Retinal pigment epithelial cell (primary cell): ENCODE measurements around the gene PTPRN2.

Source experiments
- DNase-seq: peaks from one replicate; pipeline ENCODE4 v3.0.0-alpha.2; 2010; ENCODE audit warnings: low read depth
- H3K4me3 ChIP-seq: 2 replicates; pipeline ENCODE4 v1.5.1; 2011; ENCODE audit warnings: mild to moderate bottlenecking, low read length, control low read depth, moderate library complexity
- TF ChIP-seq, protein P1 (sequence below): conservative IDR thresholded peaks from 2 replicates; pipeline ENCODE4 v1.5.1; 2011; ENCODE audit warnings: low read depth, low read length, control low read depth, inconsistent platforms

The PTPRN2 gene

GRCh38 chr7:158263964-158264748 lies 323.5 kb downstream of the PTPRN2 start:
- no peak overlapping the region for H3K4me3 ChIP-seq
- no peak for DNase-seq
- TF ChIP-seq, protein P1, sequence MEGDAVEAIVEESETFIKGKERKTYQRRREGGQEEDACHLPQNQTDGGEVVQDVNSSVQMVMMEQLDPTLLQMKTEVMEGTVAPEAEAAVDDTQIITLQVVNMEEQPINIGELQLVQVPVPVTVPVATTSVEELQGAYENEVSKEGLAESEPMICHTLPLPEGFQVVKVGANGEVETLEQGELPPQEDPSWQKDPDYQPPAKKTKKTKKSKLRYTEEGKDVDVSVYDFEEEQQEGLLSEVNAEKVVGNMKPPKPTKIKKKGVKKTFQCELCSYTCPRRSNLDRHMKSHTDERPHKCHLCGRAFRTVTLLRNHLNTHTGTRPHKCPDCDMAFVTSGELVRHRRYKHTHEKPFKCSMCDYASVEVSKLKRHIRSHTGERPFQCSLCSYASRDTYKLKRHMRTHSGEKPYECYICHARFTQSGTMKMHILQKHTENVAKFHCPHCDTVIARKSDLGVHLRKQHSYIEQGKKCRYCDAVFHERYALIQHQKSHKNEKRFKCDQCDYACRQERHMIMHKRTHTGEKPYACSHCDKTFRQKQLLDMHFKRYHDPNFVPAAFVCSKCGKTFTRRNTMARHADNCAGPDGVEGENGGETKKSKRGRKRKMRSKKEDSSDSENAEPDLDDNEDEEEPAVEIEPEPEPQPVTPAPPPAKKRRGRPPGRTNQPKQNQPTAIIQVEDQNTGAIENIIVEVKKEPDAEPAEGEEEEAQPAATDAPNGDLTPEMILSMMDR, result no peak

- TF ChIP-seq, protein P1, result no peak
- DNase-seq, result no peak
- no peak overlapping the region for H3K4me3 ChIP-seq
Measured at GRCh38 chr7:158263110-158263963, 324.3 kb downstream of the PTPRN2 start.

- no peak for DNase-seq
- TF ChIP-seq, protein P1, result no peak
- no peak overlapping the region for H3K4me3 ChIP-seq
Measured at GRCh38 chr7:158262284-158263109, 325.1 kb downstream of the PTPRN2 start.

DNA sequence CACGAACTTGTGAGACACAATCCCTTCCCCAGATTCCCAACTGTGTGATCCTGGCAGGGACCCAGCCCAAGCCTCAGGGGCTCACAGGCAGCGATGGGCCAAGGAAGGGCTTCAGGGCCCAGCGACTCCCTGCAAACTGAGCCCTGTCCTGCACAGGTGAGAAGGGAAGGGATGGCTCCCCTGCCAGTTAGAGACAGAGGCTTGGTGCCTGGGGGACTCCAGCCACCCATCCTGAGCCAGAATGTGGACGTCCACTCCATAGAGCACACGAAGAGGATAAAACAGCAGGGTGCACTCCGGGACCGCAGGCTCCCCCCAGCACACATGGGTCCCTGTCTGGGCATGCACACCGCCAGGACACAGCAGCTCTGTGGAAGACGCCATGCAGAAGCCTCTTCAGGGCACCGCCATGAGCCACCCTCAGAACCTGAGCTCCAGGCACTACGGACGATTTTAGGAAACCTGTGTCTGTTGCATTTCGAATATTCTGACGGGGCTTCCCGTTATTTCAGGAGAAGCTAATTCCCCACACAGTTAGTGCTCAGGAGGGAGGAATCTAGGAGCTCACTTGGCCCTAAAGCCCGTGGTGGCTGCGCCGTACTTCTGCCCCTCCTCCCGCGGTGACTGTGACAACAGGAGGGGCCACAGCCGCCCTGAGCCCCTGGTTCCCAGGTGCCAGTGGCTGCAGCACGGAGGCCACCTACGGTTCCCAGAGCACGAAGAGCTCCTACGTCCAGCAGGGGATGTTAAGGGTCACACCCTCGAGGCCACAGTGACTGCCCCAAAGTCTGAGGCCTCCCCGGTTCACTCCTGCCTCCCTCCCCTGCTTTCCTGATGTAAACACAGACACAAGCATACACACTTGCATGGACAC lies 326.0 kb downstream of the PTPRN2 start:
- H3K4me3 ChIP-seq, result no peak overlapping the region
- DNase-seq, result no peak
- TF ChIP-seq, protein P1, result no peak

DNA sequence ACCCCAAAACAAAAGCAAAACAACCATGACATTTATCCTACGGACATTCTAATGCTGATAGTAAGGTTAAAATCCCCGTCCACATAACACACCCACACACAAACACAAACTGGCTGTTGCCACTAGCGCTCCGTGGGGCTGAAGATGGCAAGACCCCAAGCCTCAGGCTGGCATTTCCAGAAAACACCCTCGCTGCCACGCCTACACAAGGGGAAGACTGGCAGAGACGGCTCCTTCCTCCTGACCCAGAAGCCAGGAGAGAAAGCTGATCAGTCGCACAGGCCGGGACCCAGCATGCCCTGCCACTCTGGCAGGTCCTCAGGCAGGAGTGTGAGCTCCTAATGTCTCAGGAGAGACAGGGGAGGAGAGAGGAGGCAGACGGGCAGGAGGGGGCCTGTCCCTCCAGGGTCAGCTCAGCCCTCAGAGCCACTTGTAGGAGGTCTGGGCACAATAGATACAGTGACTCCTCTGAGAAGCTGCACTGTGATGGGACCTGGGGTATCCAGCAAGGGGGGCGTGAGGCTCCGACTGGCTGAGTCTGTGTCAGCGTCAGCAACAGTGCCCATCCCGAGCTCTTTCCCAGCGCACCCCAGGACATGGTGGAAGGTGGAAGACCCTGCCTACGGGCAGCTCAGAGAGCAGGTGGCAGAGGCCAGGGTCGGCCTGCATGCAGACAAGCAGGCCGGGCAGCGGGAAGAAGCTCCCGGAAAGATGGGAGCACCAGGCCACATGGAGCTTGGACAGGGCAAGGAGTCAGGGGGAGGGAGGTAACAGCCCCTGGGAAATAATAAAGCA lies 326.9 kb downstream of the PTPRN2 start:
- H3K4me3 ChIP-seq, result no peak overlapping the region
- no peak for DNase-seq
- TF ChIP-seq, protein P1, result no peak
